WTC11 (cell line): ENCODE measurements around the gene PALB2.

Experiments
- TEAD4 ChIP-seq: sonication (generic); formaldehyde crosslinking; IDR thresholded peaks from 2 replicates; pipeline ENCODE4 v1.8.0; 2022; ENCODE audit warnings: mild to moderate bottlenecking, missing genetic modification reagents
- TF ChIP-seq, protein P1 (sequence below): fragments of 200-600 bp; IDR thresholded peaks from 2 replicates; pipeline ENCODE4 v1.8.0; 2022; ENCODE audit warnings: antibody characterized with exemption
- TF ChIP-seq, protein P2 (sequence below): sonication (generic); formaldehyde crosslinking; conservative IDR thresholded peaks from 2 replicates; pipeline ENCODE4 v1.8.1; 2023; ENCODE audit warnings: mild to moderate bottlenecking, low read depth, missing genetic modification reagents, moderate library complexity
- TF ChIP-seq, protein P3 (sequence below): sonication (generic); formaldehyde crosslinking; IDR thresholded peaks from 2 replicates; pipeline ENCODE4 v1.8.1; 2023; ENCODE audit warnings: mild to moderate bottlenecking, missing genetic modification reagents
- TF ChIP-seq, protein P4 (sequence below): sonication (generic); formaldehyde crosslinking; IDR thresholded peaks from 2 replicates; pipeline ENCODE4 v1.8.0; 2022; ENCODE audit warnings: mild to moderate bottlenecking, missing genetic modification reagents

DNA sequence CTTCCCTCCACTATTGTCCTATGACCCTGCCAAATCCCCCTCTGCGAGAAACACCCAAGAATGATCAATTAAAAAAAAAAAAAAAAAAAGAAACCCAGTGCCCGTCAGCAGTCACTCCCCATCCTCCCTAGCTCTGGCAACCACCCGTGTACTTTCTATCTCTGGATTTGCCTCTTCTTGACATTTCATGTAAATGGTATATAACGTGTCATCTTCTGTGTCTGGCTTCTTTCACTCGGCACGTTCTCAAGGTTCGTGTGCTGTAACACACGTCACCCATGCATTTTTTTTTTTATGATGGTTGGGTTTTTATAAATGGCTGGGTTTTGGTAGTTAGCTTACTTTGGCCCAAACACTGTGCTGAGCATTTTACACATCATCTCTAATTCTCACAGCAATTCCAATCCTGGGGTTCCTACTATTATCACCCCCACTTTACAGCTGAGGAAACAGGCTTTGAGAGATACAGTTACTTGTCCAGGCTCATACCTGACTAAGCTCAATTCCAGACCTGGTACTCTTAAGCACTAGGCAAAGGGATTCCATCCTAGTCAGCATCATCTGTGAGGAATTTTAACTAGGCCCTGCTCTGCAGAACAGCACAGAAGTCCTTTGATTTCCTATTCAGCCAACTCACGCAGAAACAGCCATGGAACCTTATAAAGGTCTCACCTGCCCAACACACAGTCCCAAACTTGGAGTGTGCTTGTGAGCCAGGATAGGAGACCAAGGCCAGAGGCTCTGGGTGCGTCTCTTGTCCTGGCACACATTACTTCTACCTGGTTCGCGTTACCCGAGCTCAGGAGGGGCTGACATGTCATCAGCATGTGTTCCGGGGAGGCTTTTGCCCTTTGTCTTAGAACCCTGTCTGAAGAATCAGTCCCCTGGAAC, 56.7 kb downstream of the PALB2 start:
- TF ChIP-seq, protein P1, sequence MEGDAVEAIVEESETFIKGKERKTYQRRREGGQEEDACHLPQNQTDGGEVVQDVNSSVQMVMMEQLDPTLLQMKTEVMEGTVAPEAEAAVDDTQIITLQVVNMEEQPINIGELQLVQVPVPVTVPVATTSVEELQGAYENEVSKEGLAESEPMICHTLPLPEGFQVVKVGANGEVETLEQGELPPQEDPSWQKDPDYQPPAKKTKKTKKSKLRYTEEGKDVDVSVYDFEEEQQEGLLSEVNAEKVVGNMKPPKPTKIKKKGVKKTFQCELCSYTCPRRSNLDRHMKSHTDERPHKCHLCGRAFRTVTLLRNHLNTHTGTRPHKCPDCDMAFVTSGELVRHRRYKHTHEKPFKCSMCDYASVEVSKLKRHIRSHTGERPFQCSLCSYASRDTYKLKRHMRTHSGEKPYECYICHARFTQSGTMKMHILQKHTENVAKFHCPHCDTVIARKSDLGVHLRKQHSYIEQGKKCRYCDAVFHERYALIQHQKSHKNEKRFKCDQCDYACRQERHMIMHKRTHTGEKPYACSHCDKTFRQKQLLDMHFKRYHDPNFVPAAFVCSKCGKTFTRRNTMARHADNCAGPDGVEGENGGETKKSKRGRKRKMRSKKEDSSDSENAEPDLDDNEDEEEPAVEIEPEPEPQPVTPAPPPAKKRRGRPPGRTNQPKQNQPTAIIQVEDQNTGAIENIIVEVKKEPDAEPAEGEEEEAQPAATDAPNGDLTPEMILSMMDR: no peak
- TF ChIP-seq, protein P2, sequence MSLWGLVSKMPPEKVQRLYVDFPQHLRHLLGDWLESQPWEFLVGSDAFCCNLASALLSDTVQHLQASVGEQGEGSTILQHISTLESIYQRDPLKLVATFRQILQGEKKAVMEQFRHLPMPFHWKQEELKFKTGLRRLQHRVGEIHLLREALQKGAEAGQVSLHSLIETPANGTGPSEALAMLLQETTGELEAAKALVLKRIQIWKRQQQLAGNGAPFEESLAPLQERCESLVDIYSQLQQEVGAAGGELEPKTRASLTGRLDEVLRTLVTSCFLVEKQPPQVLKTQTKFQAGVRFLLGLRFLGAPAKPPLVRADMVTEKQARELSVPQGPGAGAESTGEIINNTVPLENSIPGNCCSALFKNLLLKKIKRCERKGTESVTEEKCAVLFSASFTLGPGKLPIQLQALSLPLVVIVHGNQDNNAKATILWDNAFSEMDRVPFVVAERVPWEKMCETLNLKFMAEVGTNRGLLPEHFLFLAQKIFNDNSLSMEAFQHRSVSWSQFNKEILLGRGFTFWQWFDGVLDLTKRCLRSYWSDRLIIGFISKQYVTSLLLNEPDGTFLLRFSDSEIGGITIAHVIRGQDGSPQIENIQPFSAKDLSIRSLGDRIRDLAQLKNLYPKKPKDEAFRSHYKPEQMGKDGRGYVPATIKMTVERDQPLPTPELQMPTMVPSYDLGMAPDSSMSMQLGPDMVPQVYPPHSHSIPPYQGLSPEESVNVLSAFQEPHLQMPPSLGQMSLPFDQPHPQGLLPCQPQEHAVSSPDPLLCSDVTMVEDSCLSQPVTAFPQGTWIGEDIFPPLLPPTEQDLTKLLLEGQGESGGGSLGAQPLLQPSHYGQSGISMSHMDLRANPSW (CRISPR knock-in tag): no peak
- TF ChIP-seq, protein P3, sequence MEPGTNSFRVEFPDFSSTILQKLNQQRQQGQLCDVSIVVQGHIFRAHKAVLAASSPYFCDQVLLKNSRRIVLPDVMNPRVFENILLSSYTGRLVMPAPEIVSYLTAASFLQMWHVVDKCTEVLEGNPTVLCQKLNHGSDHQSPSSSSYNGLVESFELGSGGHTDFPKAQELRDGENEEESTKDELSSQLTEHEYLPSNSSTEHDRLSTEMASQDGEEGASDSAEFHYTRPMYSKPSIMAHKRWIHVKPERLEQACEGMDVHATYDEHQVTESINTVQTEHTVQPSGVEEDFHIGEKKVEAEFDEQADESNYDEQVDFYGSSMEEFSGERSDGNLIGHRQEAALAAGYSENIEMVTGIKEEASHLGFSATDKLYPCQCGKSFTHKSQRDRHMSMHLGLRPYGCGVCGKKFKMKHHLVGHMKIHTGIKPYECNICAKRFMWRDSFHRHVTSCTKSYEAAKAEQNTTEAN: no peak
- no peak for TF ChIP-seq TEAD4
- TF ChIP-seq, protein P4, sequence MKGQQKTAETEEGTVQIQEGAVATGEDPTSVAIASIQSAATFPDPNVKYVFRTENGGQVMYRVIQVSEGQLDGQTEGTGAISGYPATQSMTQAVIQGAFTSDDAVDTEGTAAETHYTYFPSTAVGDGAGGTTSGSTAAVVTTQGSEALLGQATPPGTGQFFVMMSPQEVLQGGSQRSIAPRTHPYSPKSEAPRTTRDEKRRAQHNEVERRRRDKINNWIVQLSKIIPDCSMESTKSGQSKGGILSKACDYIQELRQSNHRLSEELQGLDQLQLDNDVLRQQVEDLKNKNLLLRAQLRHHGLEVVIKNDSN (CRISPR knock-in tag): no peak
